Esophagus (tissue), 2 donors: ENCODE measurements around the gene C6. TPM values are rescaled to one million over a fixed set of nuclear protein-coding genes. Genes with fewer than 3 reads are reported as not detected.

Experiments used
- H3K27ac ChIP-seq, 2 donors: one replicate each; pipeline ENCODE4 v1.5.1; 2013; ENCODE audit warnings: low read depth in 2 of 2, mild to moderate bottlenecking in 2 of 2, inconsistent platforms in 1 of 2, low read length in 1 of 2, moderate library complexity in 1 of 2
- H3K27me3 ChIP-seq, 2 donors: one replicate each; pipeline ENCODE4 v1.6.1; 2013; ENCODE audit warnings: low read length in 2 of 2, control low read depth in 1 of 2, mild to moderate bottlenecking in 1 of 2; ENCODE audit not compliant: insufficient read depth in 2 of 2, control insufficient read depth in 1 of 2
- H3K36me3 ChIP-seq, 2 donors: one replicate each; pipeline ENCODE4 v1.6.1; 2013; ENCODE audit warnings: low read length in 1 of 2; ENCODE audit not compliant: control insufficient read depth in 2 of 2, insufficient read depth in 2 of 2
- H3K4me1 ChIP-seq, 2 donors: one replicate each; pipeline ENCODE4 v1.6.1; 2013; ENCODE audit warnings: low read length in 1 of 2; ENCODE audit not compliant: control insufficient read depth in 2 of 2, insufficient read depth in 2 of 2
- H3K4me3 ChIP-seq, 2 donors: one replicate each; pipeline ENCODE4 v1.5.1; 2013; ENCODE audit warnings: low read length in 2 of 2, mild to moderate bottlenecking in 2 of 2, low read depth in 1 of 2, moderate library complexity in 1 of 2
- H3K9me3 ChIP-seq, 2 donors: one replicate each; pipeline ENCODE4 v1.6.1; 2013; ENCODE audit warnings: mild to moderate bottlenecking in 2 of 2, low read depth in 1 of 2, low read length in 1 of 2, moderate library complexity in 1 of 2; ENCODE audit not compliant: control insufficient read depth in 2 of 2, insufficient read depth in 1 of 2
- WGBS, 2 donors: extraction: QIAGEN DNeasy Blood & Tissue Kit; methylation state at CpG; one replicate each; pipeline ENCODE4 v1.1.7; 2013; 5-methylcytosine and 5-hydroxymethylcytosine counted together
- polyA plus RNA-seq, 2 donors: library from polyadenylated mRNA; stranded (reverse); fragments of 200-250 nt; gene quantifications; one replicate each; pipeline ENCODE4 v1.2.3, GENCODE V29; 2013
- donor health status: healthy with polysubstance abuse.
- donor health status: Bipolar disorder and iron deficiency.

Gene C6
- polyA plus RNA-seq, 2 donors: 0.09 to 0.12 TPM

DNA sequence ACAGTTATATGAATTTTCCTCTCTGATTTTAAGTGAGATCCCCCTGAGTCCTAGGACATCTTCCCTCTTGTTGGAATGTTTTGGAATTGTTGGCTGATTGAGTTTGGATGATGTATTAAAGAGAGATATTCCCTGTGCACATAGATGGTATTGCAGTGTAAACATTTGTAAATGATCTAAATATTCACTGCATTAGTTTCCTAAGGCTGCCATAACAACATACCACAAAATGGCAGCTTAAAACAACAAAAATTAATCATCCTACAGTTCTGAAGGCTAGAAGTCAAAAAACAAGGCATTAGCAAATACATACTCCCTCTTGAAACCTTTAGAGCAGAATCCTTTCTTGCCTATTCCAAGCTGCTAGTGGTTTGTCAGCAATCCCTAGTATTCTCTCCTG is 104.1 kb downstream of the C6 start:
- no peaks in the 10 kb centered on the region for H3K27me3 ChIP-seq
- no peaks in the 10 kb centered on the region for H3K36me3 ChIP-seq
- H3K4me3 ChIP-seq: no peak overlapping the region
- no peaks in the 10 kb centered on the region for H3K9me3 ChIP-seq
- no peak overlapping the region for H3K27ac ChIP-seq
- H3K4me1 ChIP-seq: no peaks in the 10 kb centered on the region

GRCh38 chr5:41102341-41102740 is 111.0 kb downstream of the C6 start:
- H3K27me3 ChIP-seq: no peaks in the 10 kb centered on the region
- no peaks in the 10 kb centered on the region for H3K9me3 ChIP-seq

DNA sequence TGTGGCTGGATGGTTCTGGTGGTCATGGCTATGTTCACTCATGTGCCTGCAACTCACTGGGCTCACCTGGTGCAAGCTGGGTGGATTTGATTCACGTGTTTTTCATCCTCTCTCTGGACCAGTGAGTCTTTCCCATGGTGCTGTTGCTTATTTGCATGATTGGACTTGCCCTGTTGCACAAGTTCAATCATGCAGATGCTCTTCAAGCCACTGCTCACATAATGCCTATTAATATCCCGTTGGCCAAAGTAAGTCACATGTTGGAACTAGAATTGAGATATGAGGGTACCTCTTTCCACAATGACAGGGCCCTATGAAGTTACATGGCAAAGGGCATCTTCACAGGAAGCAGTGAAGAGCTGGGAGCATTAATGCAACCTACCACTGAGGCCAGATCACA is 115.7 kb downstream of the C6 start:
- 42 to 58% methylated on average over 2 of the region's 2 CpGs for WGBS, 2 donors
- Histone ChIP-seq H3K27me3 (peaks cover 0 to 2% of the 10 kb centered on the region in 2 donors), H3K4me3 (no peak overlapping the region), H3K4me1 (no peaks in the 10 kb centered on the region), H3K36me3 (no peaks in the 10 kb centered on the region), H3K27ac (no peak overlapping the region), H3K9me3 (no peaks in the 10 kb centered on the region)

More at GRCh38 chr5:41102341-41102740, 111.0 kb downstream of the C6 start:
- Histone ChIP-seq H3K36me3 (no peaks in the 10 kb centered on the region), H3K4me3 (no peak overlapping the region), H3K4me1 (no peaks in the 10 kb centered on the region), H3K27ac (no peak overlapping the region)

GRCh38 chr5:41095324-41096101 is 117.8 kb downstream of the C6 start:
- H3K36me3 ChIP-seq: no peaks in the 10 kb centered on the region
- WGBS, 2 donors: 71 to 72% methylated on average over 5 of the region's 5 CpGs
- no peak overlapping the region for H3K27ac ChIP-seq
- no peaks in the 10 kb centered on the region for H3K9me3 ChIP-seq
- H3K4me1 ChIP-seq: no peaks in the 10 kb centered on the region
- H3K27me3 ChIP-seq: peaks cover 0 to 2% of the 10 kb centered on the region in 2 donors
- H3K4me3 ChIP-seq: no peak overlapping the region

GRCh38 chr5:41094871-41095270 is 118.5 kb downstream of the C6 start:
- Histone ChIP-seq H3K36me3 (no peaks in the 10 kb centered on the region), H3K27me3 (peaks cover 0 to 2% of the 10 kb centered on the region in 2 donors), H3K4me1 (no peaks in the 10 kb centered on the region), H3K27ac (no peak overlapping the region), H3K4me3 (no peak overlapping the region), H3K9me3 (no peaks in the 10 kb centered on the region)
- 52 to 72% methylated on average over 2 of the region's 2 CpGs for WGBS, 2 donors

- Histone ChIP-seq H3K27me3 (peaks cover 0 to 2% of the 10 kb centered on the region in 2 donors), H3K4me1 (no peaks in the 10 kb centered on the region), H3K9me3 (no peaks in the 10 kb centered on the region), H3K36me3 (no peaks in the 10 kb centered on the region), H3K27ac (no peak overlapping the region), H3K4me3 (no peak overlapping the region)
- 67 to 74% methylated on average over 1 of the region's 1 CpG for WGBS, 2 donors
Observed at GRCh38 chr5:41093803-41094202, 119.5 kb downstream of the C6 start.

Other genes with a start within 250 kb of the C6 start
- gene MROH2B, start 142.2 kb downstream of the C6 start, polyA plus RNA-seq: not detected